Stromal cell of bone marrow (primary cell): ENCODE results near the gene CA5A.
"Not testable (repeated sequence)": the region's sequence is repeated elsewhere in the genome, so short reads cannot be mapped to it uniquely, and the experiment has no call there.

ENCODE experiments used
- DNase-seq: peaks from one replicate; pipeline ENCODE4 v3.0.0-alpha.2; 2012; ENCODE audit warnings: low read depth

CA5A gene

DNA sequence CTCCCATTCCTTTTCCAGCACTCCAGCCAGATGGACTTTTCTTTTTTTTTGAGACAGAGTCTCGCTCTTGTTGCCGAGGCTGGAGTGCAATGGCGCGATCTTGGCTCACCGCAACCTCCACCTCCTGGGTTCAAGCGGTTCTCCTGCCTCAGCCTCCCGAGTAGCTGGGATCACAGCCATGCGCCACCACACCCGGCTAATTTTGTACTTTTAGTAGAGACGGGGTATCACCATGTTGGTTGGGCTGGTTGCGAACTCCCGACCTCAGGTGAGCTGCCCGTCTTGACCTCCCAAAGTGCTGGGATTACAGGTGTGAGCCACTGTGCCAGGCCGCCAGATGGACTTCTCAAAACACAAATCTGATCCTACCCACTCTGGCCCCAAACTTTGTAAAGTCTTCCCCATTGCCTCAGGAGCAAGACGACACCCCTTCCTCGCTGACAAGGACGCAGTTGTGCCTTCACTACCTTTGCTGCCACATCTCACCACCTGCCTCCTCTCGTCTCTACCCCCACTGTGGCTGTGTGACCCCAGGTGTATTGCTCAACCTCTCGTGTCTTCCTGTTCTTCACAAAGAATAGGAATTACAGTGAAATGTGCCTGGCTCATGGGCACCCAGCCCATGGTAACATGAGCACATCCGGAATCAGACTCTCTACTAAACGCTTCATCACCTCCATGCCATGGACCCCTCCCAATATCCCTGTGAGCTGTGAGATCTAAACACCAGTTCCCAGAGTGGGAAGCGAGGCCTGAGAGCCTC is 11.2 kb upstream of the CA5A start:
- no peak for DNase-seq

DNA sequence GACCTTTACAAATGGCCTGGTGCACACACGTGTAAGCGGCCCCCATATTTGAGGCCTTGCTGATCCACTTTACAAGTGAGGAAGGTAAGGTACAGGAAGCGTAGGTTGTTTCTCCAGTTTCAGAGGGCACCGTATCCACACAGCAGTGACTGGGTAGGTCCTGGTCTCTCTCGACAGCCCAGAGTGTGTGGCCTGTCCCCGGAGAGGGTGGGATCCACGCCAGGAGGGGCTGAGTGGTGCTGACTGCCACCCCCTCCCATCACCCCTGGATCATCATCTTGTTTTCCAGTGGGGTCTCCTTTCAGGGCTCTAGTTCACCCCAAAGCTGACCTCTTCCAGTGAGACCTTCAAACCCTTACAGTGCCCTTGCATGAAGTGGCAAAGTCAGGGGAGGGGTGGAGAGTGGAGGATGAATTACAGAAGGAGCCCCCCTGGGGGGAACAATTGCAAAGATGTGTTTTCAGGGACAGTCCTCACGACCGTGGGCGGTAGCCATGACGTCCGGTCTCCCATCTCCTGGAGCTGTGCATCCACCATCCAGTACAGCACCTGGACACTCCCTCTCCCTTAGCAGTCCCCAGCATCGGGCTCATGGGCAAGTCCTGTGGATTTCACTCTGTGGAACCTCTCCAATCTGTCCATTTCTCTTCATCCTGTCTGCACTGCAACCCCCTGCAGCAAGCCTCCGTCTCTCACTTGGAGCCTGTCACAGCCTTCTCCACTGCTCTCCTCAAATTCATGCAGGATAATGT is 10.4 kb upstream of the CA5A start:
- DNase-seq = no peak

DNA sequence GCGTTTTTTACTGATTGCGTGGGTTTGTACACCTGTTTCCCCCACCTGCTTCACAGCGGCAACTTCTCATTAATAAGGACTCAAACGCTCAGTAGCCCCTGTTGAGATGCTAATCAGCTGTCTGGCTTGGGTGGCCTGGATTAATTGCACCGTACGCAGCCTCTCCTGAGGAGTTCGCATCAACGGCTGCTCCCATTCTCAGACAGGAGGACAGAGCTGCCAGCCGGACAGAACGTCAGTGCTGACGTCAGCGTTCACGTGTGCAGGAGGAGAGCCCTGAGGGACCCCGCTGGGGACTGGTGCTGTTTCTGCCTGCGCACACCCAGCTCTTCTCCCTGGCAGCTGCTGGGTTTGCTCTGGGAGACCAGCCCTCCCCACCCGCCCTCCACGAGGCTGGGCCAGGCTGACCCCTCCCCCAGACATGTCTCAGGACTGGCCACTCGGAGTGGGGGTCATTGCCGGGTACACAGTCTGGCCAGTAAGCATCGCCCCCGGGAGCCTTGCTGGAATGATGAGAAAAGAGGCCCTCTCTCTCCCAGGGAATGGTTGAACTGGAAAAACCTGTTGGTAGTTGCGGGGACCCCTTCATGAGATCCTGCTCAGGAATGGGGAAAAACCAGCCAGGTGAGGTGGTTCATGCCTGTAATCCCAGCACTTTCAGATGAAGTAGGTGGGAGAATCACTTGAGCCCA is 9.2 kb upstream of the CA5A start:
- peak; percentile 44 for DNase-seq

DNA sequence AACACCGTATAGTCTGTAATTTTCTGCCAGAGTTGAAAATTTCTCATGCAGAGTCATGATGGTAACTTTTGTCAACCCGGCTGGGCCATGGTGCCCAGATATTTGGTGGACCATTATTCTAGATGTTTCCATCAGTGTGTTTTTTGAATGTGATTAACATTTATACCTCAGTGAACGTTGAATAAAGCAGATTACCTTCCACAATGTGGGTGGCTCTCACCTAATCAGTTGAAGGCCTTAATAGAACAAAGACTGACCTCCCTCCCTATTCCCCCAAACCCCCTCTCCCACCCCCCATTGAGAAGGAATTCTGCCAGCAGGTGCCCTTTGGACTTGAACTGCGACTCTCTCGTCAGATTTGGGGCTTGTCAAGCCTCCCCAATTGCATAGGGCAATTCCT is 6.4 kb upstream of the CA5A start:
- DNase-seq = no peak

DNA sequence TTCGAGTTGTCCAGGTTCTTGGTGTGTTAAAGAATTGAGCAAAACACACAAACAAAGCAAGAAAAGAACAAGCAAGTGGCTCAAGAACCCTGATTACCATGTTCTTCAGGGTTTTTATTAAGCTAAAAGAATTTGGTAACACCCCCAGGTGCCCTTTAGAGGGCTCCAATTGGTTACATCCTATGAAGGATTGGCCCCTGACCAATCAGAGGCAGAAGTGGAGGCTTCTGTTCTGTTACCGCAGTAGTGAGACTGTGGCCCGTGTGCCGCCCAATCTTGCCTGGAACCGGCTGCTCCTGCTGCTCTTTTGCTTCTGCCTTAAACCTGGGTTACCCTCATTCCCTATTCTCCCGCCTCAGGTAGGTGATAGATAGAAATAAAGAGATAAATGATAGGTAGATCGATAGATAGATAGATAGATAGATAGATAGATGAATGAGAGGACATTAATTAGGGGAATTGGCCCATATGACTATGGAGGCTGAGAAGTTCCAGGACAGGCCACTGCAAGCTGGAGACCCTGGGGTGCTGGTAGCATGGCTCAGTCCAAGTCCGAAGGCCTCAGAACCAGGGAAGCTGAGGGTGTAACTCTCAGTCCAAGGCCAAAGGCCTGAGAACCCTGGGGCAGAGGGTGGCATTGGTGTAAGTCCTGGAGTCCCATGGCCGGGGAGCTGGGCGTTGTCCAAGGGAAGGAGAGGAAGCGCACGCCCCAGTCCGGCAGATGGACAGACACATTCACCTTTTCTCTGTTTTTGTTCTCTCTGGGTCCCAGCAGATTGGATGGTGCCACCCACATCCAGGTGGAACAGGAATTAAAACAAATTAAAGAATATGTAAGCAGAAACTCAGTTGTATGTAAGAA is 3.5 kb upstream of the CA5A start:
- DNase-seq = no peak

DNA sequence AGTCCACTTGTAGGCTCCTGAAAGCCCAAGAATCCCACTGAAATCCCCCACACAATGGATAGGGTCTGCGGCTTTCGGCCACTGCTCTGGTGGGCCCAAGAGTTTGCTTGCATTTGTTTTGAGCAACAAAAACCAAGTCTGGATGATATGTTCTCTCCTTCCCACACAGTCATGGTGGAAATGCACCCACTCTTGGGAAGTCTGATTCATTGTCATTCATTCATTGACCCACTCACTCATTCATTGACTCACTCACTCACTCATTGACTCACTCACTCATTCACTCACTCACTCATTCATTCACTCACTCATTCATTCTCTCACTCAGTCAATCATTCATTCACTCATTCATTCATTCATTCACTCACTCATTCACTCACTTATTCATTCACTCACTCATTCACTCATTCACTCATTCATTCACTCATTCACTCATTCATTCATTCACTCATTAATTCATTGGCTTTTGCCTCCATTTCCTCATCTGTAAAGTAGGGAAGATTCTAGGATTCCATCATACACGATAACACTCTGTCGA is 2.2 kb upstream of the CA5A start:
- DNase-seq = no peak

DNA sequence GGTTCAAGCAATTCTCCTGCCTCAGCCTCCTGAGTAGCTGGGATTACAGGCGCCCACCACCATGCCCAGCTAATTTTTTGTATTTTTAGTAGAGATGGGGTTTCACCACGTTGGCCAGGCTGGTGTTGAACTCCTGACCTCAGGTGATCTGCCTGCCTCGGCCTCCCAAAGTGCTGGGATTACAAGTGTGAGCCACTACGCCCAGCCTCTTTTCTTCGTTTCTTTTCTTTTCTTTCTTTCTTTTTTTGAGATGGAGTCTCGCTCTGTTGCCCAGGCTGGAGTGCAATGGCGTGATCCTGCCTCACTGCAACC is 858 bp upstream of the CA5A start:
- not testable (repeated sequence) for DNase-seq

DNA sequence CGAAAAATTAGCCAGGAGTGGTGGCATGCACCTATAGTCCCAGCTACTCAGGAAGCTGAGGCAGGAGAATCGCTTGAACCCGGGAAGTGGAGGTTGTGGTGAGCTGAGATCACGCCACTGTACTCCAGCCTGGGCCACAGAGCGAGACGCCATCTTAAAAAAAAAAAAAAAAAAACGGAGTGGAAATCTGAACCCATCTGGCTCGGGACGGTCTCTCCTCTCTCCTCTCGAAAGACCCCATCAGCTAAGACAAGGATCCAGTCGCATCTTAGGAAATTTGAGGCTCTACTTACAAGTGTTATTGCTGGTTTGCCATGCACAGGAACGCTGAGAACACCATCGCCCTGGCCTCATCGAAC is 334 bp downstream of the CA5A start:
- not testable (repeated sequence) for DNase-seq

DNA sequence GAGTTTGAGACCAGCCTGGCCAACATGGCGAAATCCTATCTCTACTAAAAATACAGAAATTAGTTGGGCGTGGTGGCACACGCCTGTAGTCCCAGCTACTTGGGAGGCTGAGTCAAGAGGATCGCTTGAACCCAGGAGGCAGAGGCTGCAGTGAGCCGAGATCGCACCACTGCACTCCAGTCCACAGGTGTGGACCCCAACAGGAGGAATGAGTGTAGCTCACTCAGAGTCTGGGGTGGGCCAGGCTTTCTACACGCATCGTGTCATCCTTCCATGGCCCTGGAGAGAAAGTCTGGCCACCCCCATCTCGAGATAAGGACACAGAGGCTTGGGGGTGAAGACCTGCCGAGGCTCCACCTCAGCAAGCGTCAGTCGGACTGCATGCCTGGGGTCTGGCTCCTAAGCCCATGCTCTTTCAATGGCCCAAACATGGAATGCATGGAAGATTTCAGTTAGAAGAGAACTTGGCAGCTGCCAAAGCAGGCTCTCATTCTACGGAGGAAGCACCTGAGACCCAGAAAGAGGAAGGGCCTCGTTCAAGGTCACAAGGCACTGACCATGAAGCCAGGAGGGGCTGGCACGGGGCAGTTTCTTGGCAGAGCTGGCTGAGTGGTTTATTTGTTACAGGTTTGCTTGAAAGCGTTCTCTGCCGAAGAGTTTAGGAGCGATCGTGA is 1.4 kb downstream of the CA5A start:
- DNase-seq = not testable (repeated sequence)

DNA sequence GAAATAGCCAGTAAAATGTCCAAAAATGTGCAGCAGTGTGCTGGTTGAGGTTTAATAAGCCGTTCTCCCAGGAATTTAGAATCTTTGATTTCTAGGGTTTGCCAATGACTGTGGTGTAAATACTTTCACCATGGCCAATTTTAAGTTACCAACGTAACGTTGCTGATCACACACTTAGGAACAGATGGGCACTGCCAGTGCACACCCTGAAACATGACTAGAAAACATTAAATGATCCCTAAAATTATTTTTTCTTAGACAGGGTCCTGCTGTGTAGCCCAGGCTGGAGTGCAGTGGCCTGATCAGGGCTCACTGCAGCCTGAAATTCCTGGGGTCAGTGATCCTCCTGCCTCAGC is 3.2 kb downstream of the CA5A start:
- DNase-seq = no peak

DNA sequence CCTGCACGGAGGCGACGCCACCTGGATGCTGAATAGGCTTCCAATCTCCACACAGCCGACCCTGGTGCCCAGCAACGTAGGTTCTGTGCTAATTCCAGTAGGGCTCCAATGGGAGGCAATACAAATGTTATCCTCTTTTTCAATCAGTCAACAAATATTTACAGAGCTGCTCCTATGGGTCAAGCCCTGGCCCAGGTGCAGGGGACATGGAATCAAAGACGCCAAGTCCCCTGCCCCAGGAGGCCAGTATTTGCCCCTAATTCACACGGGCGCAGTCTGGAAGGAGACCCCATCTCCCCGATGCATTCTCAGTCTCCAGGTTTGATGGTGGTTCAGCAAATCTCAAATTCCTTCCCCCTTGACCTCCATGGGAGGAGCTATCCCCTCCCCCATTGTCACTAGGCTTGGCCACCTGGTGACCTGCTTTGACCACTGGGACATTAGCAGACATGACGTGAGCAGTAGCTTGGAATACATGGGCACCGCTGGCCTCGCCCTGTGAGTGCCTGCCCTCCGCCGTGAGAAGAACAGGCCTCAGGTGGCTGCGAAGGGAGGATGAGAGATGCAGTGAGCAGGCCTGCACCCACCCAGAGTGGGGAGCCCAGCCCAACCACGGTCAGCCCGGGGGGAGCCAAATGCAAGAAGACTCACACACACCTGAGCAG is 3.7 kb downstream of the CA5A start:
- not testable (repeated sequence) for DNase-seq

DNA sequence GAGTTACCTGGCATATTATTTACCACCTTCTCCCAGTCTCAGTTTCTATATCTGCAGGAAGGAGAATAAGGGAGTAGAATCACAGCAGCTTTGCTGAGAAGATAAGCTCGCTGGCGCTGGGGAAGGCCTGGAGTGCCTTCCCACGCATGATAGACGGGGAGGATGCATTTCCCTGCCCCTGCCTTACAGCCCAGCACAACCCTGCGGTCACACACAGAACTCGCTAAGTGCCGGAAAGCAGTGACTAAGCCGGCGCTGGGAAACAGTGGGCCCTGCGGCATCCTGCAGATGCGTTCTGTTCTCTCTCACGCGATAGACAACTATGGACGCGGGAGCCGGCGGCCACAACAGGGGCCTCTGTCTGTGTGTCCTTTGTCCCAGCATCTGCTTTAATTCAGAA is 4.8 kb downstream of the CA5A start:
- DNase-seq = no peak

DNA sequence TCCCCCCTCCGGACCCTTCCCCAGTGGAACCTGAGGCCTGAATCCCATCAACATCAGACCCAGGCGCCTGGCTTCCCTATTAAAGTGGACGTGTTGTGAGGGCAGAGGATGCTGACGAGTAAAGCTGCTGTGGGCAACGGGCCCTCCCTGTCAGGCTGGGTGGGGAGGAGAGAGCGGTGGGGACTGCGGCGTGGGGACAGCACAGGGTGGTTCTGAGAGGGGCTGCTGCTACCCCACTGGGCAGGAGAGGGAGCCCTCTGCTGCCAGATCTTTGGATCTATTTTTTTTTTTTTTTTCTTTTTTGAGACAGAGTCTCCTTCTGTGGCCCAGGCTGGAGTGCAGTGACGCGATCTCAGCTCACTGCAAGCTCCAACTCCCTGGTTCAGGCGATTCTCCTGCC is 5.9 kb downstream of the CA5A start:
- no peak for DNase-seq

DNA sequence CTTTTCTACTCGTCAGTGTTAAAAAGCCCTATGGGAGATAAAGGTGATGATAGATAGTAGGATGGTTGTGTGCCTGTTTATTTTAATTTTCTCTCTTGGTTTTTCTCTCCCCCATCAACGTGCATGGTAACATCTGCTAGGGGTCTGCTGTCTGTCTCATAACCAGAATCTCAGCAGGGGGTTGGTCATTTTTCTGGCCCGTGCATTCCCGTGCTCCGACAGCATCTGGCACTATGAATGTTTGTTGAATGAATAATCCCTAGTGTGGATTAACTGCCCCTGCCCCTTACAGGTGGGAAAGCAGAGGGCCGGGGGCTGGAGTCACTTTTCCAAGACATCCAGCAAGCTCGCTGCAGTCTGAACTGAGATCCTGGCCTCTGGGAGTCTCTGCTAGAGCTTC is 6.3 kb downstream of the CA5A start:
- DNase-seq = no peak

DNA sequence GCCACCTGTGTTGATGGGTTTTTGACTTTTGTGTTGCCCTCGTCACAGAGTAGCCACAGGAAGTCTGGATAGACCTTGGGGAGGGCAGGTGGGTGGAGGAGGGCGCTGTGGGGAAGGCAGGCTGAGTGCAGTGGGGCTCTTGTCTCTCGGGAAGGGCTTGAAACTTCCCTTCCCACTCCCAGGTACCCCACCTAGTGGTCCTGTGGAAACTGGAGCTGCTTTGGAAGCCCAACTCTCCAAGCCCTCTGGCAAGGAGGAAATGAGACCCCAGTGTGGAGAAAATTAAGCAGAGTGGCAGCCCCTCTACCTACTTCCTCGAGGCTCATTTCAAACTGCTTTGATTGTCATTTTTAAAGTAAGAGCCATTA is 9.2 kb downstream of the CA5A start:
- no peak for DNase-seq

DNA sequence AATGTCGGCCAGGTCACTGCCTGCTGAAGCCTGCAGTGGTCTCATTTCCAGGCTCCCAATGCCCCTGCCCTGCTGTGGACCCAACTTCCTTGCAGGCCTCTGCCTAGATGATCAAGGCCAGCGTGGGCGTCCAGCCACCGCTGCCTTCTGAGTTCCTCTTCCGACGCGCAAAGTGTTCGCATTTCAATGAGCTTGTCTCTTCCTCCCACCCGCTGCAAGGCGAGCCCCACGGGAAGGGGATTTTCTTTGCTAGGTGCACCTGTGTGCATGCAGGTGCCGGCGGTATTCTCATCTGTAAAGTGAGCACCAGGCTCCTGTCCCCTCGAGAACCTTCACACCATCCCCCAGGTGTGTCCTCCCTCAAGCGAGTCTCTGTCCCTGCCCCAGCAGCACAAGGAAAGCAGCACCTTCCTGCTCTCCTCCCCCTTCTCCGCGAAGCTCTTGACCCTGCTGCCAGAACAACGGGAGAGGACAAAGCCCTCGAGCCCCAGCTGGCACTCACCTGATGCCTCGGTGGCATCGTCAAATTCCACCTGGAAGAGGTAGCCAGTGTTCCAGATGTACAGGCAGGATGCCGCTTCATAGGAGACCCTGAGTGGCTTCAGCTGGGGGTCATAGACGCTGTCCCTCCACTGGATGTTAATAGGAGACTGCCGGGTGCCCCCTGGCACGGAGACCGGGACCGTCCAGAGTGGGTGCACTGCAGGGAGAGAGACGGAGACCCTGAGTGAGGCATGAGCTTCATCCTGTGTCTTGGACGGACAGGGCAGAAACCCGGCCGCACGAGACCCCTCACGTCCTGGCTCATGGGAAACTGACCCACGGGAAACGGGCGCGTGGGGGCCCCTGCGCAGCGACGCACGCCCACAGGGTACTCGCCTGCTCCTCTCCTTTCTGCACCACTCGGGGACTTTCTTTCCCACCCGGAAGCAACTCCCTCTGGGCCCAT is 9.8 kb downstream of the CA5A start:
- DNase-seq = no peak

DNA sequence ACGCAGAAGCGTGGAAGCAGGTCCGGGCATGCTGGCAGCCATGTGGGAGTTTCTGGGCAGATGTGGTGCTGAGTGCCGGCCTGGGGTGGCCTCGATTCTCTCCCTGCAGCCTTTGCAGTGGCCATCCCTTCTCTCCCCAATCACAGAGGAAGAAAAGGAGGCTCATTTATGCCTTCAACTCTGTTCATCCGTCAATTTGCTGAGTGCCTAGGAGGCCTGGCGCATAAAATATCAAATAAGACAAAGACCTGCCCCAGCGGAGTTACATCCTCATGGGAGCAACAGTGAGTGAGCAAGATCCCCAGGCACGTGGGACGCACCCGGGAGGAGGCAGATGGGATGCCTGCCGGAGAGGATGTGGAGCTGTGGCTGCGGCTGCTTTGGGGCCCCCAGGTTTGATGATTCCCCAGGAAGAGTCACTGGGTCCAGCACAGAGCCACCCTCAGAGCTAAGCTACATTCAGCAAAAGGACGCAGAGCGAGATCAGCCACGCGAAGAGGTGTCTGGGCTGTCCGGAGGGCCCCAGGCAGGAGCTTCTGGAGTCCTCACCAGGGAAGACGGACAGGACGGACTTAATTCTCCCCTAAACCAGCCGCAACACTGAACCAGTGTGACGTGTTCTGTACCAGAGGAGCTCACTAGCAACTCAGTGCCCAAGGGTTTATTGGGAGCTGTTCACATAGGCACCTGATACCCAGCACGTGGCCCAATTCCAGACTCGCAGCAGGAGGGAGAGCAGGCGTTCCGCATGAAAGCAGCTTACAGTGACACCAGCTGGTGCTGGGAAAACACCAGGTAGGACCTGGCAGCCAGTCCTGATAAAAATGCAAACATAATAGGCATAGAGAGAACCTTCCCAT is 11.3 kb downstream of the CA5A start:
- DNase-seq = no peak

DNA sequence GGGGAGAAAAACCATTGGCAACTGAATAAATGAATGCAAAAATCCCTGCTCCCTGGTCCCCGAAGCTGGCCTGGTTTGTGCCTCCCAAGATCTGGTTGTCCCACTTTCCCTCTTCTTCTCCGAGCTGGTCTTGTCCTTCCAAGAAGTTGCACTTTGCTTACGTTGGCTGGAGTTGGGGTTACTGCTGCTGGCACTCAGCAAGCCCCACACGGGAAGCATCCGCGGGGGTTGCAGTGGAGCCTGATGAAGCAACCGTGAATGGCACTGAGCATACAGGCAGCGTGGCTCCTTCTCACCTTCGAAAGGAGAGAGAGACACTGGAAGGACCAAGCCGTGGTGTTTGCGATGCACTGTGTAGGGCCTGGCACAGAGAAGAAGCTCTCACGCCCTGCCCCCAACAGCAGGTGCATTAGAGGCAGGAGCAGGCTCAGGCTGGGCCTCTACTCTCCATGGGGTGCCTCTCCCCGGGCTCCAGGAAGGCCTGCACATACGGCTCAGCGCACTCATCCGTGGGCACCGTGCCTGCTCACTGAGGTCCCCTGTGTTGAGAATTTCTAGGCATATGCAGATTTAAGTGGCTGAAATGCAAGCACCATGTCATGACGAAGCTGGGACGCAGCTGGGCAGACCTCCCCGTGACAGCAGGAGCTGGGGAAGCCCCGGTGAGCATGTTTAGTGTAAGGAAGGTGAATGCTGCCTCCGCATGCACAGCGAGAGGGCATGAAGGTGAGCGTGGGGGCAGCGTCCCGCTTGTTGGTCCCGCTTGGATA is 12.1 kb downstream of the CA5A start:
- DNase-seq = no peak
